Neural crest cell (in vitro differentiated cells): ENCODE measurements around the gene ZNF335. TPM values are rescaled to one million over a fixed set of nuclear protein-coding genes. Genes with fewer than 3 reads are reported as not detected.

Experiments
- DNase-seq: peaks from one replicate; pipeline ENCODE4 v3.0.0; 2021; ENCODE audit warnings: low read depth, mixed read lengths, low spot score
- H3K27ac Mint-ChIP-seq: one replicate; pipeline ENCODE4 v1.8.0; 2021; ENCODE audit warnings: mild to moderate bottlenecking, mixed read lengths; ENCODE audit not compliant: unreplicated experiment
- H3K27me3 Mint-ChIP-seq: 2 replicates; pipeline ENCODE4 v1.8.0; 2021; ENCODE audit warnings: low read depth, mild to moderate bottlenecking, mixed read lengths
- H3K36me3 Mint-ChIP-seq: 2 replicates; pipeline ENCODE4 v1.8.0; 2021; ENCODE audit warnings: low read depth, mild to moderate bottlenecking, mixed read lengths
- H3K4me1 Mint-ChIP-seq: 2 replicates; pipeline ENCODE4 v1.8.0; 2021; ENCODE audit warnings: mixed read lengths
- H3K4me3 Mint-ChIP-seq: one replicate; pipeline ENCODE4 v1.8.0; 2021; ENCODE audit warnings: mild to moderate bottlenecking, mixed read lengths
- H3K9me3 Mint-ChIP-seq: 2 replicates; pipeline ENCODE4 v1.8.0; 2021; ENCODE audit warnings: mixed read lengths
- CTCF ChIP-seq: fragments of 200-600 bp; sonication (generic); conservative IDR thresholded peaks from 2 replicates; pipeline ENCODE4 v1.5.0; 2021; ENCODE audit warnings: antibody characterized with exemption, mild to moderate bottlenecking
- total RNA-seq: library from RNA; stranded (reverse); gene quantifications from 2 replicates; pipeline ENCODE4 v1.2.1, GENCODE V29; 2021

Gene ZNF335
- total RNA-seq, 1 donor from 2014 or later = 24.8 TPM

GRCh38 chr20:45926731-45927070, 45.3 kb downstream of the ZNF335 start:
- TF ChIP-seq CTCF = no peak
- no peaks in the 10 kb centered on the region for H3K4me1 Mint-ChIP-seq
- H3K27ac Mint-ChIP-seq = no peak overlapping the region
- no peaks in the 10 kb centered on the region for H3K36me3 Mint-ChIP-seq
- DNase-seq = no peak
- H3K27me3 Mint-ChIP-seq = peaks cover 5% of the 10 kb centered on the region
- no peaks in the 10 kb centered on the region for H3K9me3 Mint-ChIP-seq
- no peak overlapping the region for H3K4me3 Mint-ChIP-seq

DNA sequence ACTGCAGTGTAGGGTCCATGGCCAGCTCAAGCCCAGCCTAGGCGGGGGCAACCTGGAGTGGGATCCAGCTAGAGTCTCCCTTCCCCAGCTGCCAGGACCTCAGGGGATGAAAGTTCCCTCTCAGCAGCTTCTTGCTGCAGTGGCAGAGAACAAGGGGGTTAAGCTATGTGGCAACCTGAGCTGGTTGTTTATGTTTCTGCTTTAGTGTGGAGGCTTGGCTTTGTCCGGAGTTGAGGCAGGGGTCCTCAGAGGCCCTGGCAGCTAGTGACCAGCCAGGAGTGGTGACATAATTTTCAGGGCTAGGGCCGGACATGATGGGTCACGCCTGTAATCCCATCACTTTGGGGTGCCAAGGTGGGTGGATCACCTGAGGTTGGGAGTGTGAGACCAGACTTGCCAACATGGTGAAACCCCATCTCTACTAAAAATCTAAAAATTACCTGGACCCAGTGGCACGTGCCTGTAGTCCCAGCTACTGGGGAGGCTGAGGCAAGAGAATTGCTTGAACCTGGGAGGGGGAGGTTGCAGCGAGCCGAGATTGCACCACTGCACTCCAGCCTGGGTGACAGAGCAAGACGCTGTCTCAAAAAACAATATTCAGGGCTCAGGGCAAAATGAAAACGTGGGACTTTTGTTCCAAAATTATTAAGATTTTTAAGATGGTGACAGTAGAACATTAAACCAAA, 46.0 kb downstream of the ZNF335 start:
- H3K36me3 Mint-ChIP-seq = no peaks in the 10 kb centered on the region
- no peak overlapping the region for H3K4me3 Mint-ChIP-seq
- no peaks in the 10 kb centered on the region for H3K9me3 Mint-ChIP-seq
- no peak for DNase-seq
- no peak for TF ChIP-seq CTCF
- H3K27ac Mint-ChIP-seq = no peak overlapping the region
- peaks cover 7% of the 10 kb centered on the region for H3K27me3 Mint-ChIP-seq
- no peaks in the 10 kb centered on the region for H3K4me1 Mint-ChIP-seq

DNA sequence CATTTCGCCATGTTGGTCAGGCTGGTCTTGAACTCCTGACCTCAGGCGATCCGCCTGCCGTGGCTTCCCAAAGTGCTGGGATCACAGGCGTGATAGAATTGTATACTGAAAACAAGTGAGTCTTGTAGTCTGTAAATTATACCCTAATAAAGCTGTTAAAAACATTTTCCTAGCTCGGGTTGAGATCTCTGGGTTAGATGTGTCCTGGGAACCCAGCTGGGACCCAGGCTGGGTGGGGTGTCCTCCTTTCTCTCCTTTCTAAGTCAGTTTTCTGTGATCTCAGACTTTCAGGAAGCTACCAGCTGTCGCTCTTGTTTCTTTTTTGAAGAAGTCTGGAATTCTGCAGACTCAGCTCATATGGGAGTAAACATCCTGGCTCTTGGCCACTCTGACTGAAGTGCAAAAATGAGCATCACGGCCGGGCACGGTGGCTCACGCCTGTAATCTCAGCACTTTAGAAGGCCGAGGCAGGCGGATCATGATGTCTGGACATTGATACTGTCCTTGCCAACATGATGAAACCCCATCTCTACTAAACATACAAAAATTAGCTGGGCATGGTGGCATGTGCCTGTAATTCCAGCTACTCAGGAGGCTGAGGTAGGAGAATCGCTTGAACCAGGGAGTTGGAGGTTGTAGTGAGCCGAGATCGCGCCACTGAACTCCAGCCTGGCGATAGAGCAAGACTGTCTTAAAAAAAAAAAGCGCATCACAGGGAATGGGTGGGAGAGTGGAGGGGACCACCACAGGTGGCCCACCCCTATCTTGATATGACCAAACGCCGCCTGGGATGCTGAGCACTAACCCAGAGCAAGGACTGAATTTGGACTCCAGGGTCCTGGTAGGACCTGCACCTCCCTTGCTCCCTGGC, 47.4 kb downstream of the ZNF335 start:
- Mint-ChIP-seq H3K27ac (no peak overlapping the region), H3K4me3 (no peak overlapping the region)
- TF ChIP-seq CTCF = no peak

DNA sequence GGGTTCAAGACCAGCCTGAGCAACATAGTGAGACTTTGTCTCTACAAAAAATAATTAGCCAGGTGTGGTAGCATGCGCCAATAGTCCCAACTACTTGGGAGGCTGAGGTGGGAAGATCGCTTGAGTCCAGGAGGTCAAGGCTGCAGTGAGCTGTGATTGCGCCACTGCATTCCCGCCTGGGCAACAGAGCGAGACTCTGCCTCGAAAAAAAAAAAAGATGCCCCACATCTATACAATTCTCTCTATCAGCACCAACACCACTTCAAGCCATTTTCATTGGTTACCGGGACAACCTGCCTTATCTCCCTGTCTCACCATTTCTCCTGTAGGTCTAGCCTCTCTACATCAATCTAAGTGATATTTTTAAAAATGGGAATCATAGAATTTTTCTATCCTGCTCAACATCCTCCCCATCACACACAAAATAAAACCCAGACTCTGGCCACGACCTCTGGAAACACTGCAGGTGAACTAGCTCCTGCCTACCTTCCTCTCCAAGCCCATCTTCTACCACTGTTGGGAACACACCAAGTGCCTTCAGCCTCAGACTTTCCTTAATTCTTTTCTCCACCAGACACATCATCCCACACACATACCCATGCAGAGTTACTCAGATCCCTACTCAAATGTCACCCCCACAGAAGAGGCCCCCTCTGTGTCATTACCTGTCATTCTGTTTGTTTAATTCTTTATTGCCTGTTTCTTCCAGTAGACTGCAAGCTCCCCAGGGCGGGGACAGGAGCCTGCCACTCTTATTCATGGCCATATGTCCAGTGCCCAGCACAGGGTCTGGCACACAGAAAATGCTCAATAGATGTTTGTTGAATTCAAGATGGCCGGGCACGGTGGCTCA, 50.4 kb downstream of the ZNF335 start:
- TF ChIP-seq CTCF = no peak
- Mint-ChIP-seq H3K27me3 (peaks cover 15% of the 10 kb centered on the region), H3K4me1 (no peaks in the 10 kb centered on the region), H3K36me3 (no peaks in the 10 kb centered on the region), H3K27ac (no peak overlapping the region), H3K9me3 (no peaks in the 10 kb centered on the region), H3K4me3 (no peak overlapping the region)
- no peak for DNase-seq

More for the DNA sequence above, 47.4 kb downstream of the ZNF335 start:
- Mint-ChIP-seq H3K4me1 (no peaks in the 10 kb centered on the region), H3K9me3 (no peaks in the 10 kb centered on the region), H3K27me3 (peaks cover 15% of the 10 kb centered on the region), H3K36me3 (no peaks in the 10 kb centered on the region)
- DNase-seq = no peak

DNA sequence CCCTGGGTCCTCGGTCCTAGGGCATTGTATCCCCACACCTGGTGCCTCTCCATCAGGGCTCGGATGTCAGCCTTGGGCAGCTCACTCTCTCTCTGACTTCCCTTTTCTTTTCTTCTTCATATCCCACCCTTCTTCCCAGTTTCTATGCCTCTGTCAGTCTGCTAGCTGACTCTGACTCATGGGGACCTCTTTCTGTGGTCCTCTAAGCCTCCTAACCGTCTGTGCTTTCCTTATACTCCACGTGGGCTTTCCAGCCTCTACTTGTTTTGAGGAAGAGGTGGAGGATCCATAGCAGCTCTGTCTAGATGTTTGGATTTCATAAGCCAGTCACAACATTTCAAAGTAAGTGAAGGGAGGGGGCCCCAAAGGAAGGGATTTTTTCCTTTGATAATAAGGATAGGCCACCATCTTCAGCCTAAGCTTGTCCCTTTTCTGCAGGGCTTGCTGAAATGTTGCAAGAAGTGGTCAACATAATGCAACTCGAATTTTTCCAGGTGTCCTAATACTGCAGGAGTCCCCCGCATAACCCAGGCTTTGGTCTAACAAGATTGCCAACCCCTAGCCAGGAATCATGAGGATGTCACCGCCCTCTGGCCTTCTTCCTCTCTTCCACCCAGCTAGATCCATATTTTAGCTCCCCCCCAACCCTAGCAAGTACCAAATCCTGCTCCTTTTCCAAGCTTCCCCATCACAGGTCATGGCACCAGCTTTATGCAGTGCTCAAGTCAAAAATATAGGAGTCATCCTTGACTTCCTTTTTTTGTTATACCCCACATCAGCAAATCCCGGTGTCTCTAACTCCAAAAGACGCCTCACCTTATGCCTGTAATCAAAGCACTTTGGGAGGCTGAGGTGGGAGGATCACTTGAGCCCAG, 51.3 kb downstream of the ZNF335 start:
- TF ChIP-seq CTCF = no peak
- DNase-seq = no peak
- H3K9me3 Mint-ChIP-seq = no peaks in the 10 kb centered on the region
- no peaks in the 10 kb centered on the region for H3K36me3 Mint-ChIP-seq
- H3K27ac Mint-ChIP-seq = no peak overlapping the region
- peaks cover 15% of the 10 kb centered on the region for H3K27me3 Mint-ChIP-seq
- H3K4me3 Mint-ChIP-seq = no peak overlapping the region
- no peaks in the 10 kb centered on the region for H3K4me1 Mint-ChIP-seq
